Upper lobe of left lung (tissue), 6 donors: ENCODE results near the gene F11R. TPM values are rescaled to one million over a fixed set of nuclear protein-coding genes. Genes with fewer than 3 reads are reported as not detected.

ENCODE experiments used
- ATAC-seq, 2 donors: fragments of 200-7000 bp; cut with Tn5 transposase; one replicate each; pipeline ENCODE4 v1.9.1; 2022; ENCODE audit warnings: mild to moderate bottlenecking in 2 of 2, moderate library complexity in 2 of 2; ENCODE audit not compliant: low FRiP score in 2 of 2
- DNase-seq, 2 donors: peaks; one replicate each; pipeline ENCODE4 v3.0.0-alpha.2; 2019 to 2020
- H3K27ac ChIP-seq, 4 donors: fragments of 200-600 bp; sonication (generic); one replicate each; pipeline ENCODE4 v1.5.1; 2016 to 2019
- H3K27me3 ChIP-seq, 4 donors: fragments of 200-600 bp; sonication (generic); one replicate each; pipeline ENCODE4 v1.5.1; 2017 to 2019
- H3K36me3 ChIP-seq, 4 donors: fragments of 200-600 bp; sonication (generic); one replicate each; pipeline ENCODE4 v1.5.1; 2016 to 2019
- H3K4me1 ChIP-seq, 4 donors: fragments of 200-600 bp; sonication (generic); one replicate each; pipeline ENCODE4 v1.5.1; 2018 to 2019
- H3K4me3 ChIP-seq, 4 donors: fragments of 200-600 bp; sonication (generic); one replicate each; pipeline ENCODE4 v1.5.1; 2017 to 2019; ENCODE audit warnings: mild to moderate bottlenecking in 2 of 4, moderate library complexity in 1 of 4
- H3K9me3 ChIP-seq, 4 donors: fragments of 200-600 bp; sonication (generic); one replicate each; pipeline ENCODE4 v1.5.1; 2018 to 2019
- CTCF ChIP-seq, 6 experiments: fragments of 450-650 bp in 4 of 6; fragments of 200-600 bp in 2 of 6; sonication (generic) in 2 of 6; IDR thresholded peaks; one replicate each; pipeline ENCODE4 v1.5.1; 2016 to 2019; ENCODE audit warnings: antibody characterized with exemption in 6 of 6
- EP300 ChIP-seq, 4 donors: sonication (generic); formaldehyde crosslinking; IDR thresholded peaks; one replicate each; pipeline ENCODE4 v1.5.1; 2017; ENCODE audit warnings: antibody characterized with exemption in 4 of 4, control low read depth in 2 of 4
- POLR2A ChIP-seq, 4 donors: fragments of 450-650 bp; IDR thresholded peaks; one replicate each; pipeline ENCODE4 v1.5.1; 2016 to 2017; ENCODE audit warnings: antibody characterized with exemption in 4 of 4, mild to moderate bottlenecking in 2 of 4
- POLR2AphosphoS5 ChIP-seq, 2 donors: sonication (generic); formaldehyde crosslinking; IDR thresholded peaks; one replicate each; pipeline ENCODE4 v1.5.1; 2017; ENCODE audit warnings: antibody characterized with exemption in 2 of 2
- whole genome bisulfite sequencing, 2 donors: methylation state at CpG; one replicate each; pipeline ENCODE4 v1.1.5; 2017 to 2018; 5-methylcytosine and 5-hydroxymethylcytosine counted together
- total RNA-seq, 6 donors: library from RNA; depleted of rRNA in 4 of 6; stranded (reverse); fragments of >200 nt in 4 of 6; gene quantifications; one replicate each; pipeline versions ENCODE4 v1.1.0 to v1.2.1, GENCODE V29; 2016 to 2021
- donor health status: DM: no; HTN: no; CAD: no; lungs with moderate emphysema.
- donor health status: DM: no; HTN: yes; CAD: no; lungs with severe emphysema.

Gene F11R
- total RNA-seq, 6 donors from 2014 or later = 99.0 to 209 (median 172) TPM

- TF ChIP-seq POLR2AphosphoS5 (IDR thresholded peaks at IDR 0.05) (no peak), EP300 (IDR thresholded peaks at IDR 0.05) (no peak), CTCF (IDR thresholded peaks at IDR 0.05) (no peak), POLR2A (IDR thresholded peaks at IDR 0.05) (no peak)
- H3K27me3 ChIP-seq = no peaks in the 10 kb centered on the region
- peaks cover 0 to 44% (median 17%) of the 10 kb centered on the region in 4 donors for H3K36me3 ChIP-seq
- 82 to 91% methylated on average over 4 to 10 of the region's 10 CpGs for WGBS, 2 donors
- H3K9me3 ChIP-seq = no peaks in the 10 kb centered on the region
- ATAC-seq (no peak), DNase-seq (no peak)
- H3K27ac ChIP-seq = no peak overlapping the region
- peaks cover 0 to 19% (median 8%) of the 10 kb centered on the region in 4 donors for H3K4me1 ChIP-seq
- H3K4me3 ChIP-seq = no peak overlapping the region
Observed at GRCh38 chr1:161051219-161051618, 30.3 kb upstream of the F11R start.

GRCh38 chr1:161048949-161049722 lies 28.2 kb upstream of the F11R start:
- DNase-seq = no peak
- 93 to 100% methylated on average over 3 to 5 of the region's 5 CpGs for WGBS, 2 donors

GRCh38 chr1:161047436-161048420 lies 26.8 kb upstream of the F11R start:
- H3K4me3 ChIP-seq = no peak overlapping the region
- peaks cover 2 to 27% (median 13%) of the 10 kb centered on the region in 4 donors for H3K36me3 ChIP-seq
- peak overlapping the region; percentile 19 to 99 (median 95) for H3K27ac ChIP-seq
- DNase-seq (no peak), ATAC-seq (no peak)
- H3K4me1 ChIP-seq = peaks cover 10 to 31% (median 18%) of the 10 kb centered on the region in 4 donors
- TF ChIP-seq CTCF (IDR thresholded peaks at IDR 0.05) (no peak), POLR2A (IDR thresholded peaks at IDR 0.05) (no peak), POLR2AphosphoS5 (IDR thresholded peaks at IDR 0.05) (no peak), EP300 (IDR thresholded peaks at IDR 0.05) (no peak)
- no peaks in the 10 kb centered on the region for H3K9me3 ChIP-seq
- no peaks in the 10 kb centered on the region for H3K27me3 ChIP-seq
- 95 to 99% methylated on average over 16 to 18 of the region's 18 CpGs for WGBS, 2 donors

More at GRCh38 chr1:161048949-161049722, 28.2 kb upstream of the F11R start:
- peaks cover 0 to 32% (median 14%) of the 10 kb centered on the region in 4 donors for H3K36me3 ChIP-seq
- no peak for ATAC-seq
- peak overlapping the region in 2 of 4 donors; percentile 30 to 31 for H3K27ac ChIP-seq
- no peaks in the 10 kb centered on the region for H3K9me3 ChIP-seq
- H3K27me3 ChIP-seq = no peaks in the 10 kb centered on the region
- TF ChIP-seq POLR2A (IDR thresholded peaks at IDR 0.05) = no peak
- no peak for TF ChIP-seq CTCF (IDR thresholded peaks at IDR 0.05)
- TF ChIP-seq POLR2AphosphoS5 (IDR thresholded peaks at IDR 0.05) = no peak
- no peak for TF ChIP-seq EP300 (IDR thresholded peaks at IDR 0.05)
- no peak overlapping the region for H3K4me3 ChIP-seq
- peaks cover 4 to 24% (median 10%) of the 10 kb centered on the region in 4 donors for H3K4me1 ChIP-seq

- no peak for TF ChIP-seq EP300 (IDR thresholded peaks at IDR 0.05)
- no peak for TF ChIP-seq CTCF (IDR thresholded peaks at IDR 0.05)
- no peak for TF ChIP-seq POLR2AphosphoS5 (IDR thresholded peaks at IDR 0.05)
- TF ChIP-seq POLR2A (IDR thresholded peaks at IDR 0.05) = no peak
- DNase-seq = no peak
- Histone ChIP-seq H3K4me1 (peaks cover 10 to 31% (median 18%) of the 10 kb centered on the region in 4 donors), H3K36me3 (peaks cover 12 to 31% (median 20%) of the 10 kb centered on the region in 4 donors), H3K27me3 (no peaks in the 10 kb centered on the region), H3K4me3 (peak overlapping the region in 3 of 4 donors; percentile 72 to 77 (median 77)), H3K27ac (peak overlapping the region; percentile 92 to 99 (median 95)), H3K9me3 (no peaks in the 10 kb centered on the region)
- peak in 1 of 2 donors; percentile 39 for ATAC-seq
- 56 to 58% methylated on average over 2 of the region's 2 CpGs for WGBS, 2 donors
Observed at GRCh38 chr1:161046605-161047228, 25.8 kb upstream of the F11R start.
